Natural killer cell (primary cell): ENCODE data around the gene LMOD1. TPM values are rescaled to one million over a fixed set of nuclear protein-coding genes. Genes with fewer than 3 reads are reported as not detected.

Source experiments
- ATAC-seq, 3 donors: fragments of 150-1000 bp in 2 of 3; fragments of 200-7000 bp in 1 of 3; cut with Tn5 transposase; 1 replicate in 1 of 3; 2 replicates in 2 of 3; pipeline ENCODE4 v1.10.0; 2021; ENCODE audit warnings: mild to moderate bottlenecking in 2 of 3, moderate library complexity in 2 of 3
- DNase-seq, 2 donors: peaks; one replicate each; pipeline versions ENCODE4 v3.0.0 to v3.0.0-alpha.2; 2013 to 2021; ENCODE audit warnings: mixed read lengths in 1 of 2
- H3K27ac ChIP-seq: one replicate; pipeline ENCODE4 v1.5.1; 2013; ENCODE audit warnings: mild to moderate bottlenecking, low read length
- H3K27me3 ChIP-seq: one replicate; pipeline ENCODE4 v1.6.1; 2013; ENCODE audit warnings: low read length; ENCODE audit not compliant: control insufficient read depth, insufficient read depth
- H3K36me3 ChIP-seq: one replicate; pipeline ENCODE4 v1.6.1; 2013; ENCODE audit warnings: low read length; ENCODE audit not compliant: control insufficient read depth, insufficient read depth
- H3K4me1 ChIP-seq: one replicate; pipeline ENCODE4 v1.6.1; 2013; ENCODE audit warnings: low read length; ENCODE audit not compliant: control insufficient read depth, insufficient read depth
- H3K4me3 ChIP-seq: one replicate; pipeline ENCODE4 v1.5.1; 2013; ENCODE audit warnings: low read length
- H3K9me3 ChIP-seq: one replicate; pipeline ENCODE4 v1.6.1; 2013; ENCODE audit warnings: low read length; ENCODE audit not compliant: control insufficient read depth, insufficient read depth
- H3K27ac Mint-ChIP-seq, 2 donors: one replicate each; pipeline ENCODE4 v1.8.0; 2022; ENCODE audit warnings: mild to moderate bottlenecking in 2 of 2, mixed read lengths in 2 of 2, moderate library complexity in 1 of 2
- H3K27me3 Mint-ChIP-seq, 2 donors: one replicate each; pipeline ENCODE4 v1.8.0; 2022; ENCODE audit warnings: low read depth in 2 of 2, mixed read lengths in 2 of 2
- H3K36me3 Mint-ChIP-seq: one replicate; pipeline ENCODE4 v1.8.0; 2022; ENCODE audit warnings: mixed read lengths
- H3K4me1 Mint-ChIP-seq, 2 donors: one replicate each; pipeline ENCODE4 v1.8.0; 2022; ENCODE audit warnings: mixed read lengths in 2 of 2
- H3K4me3 Mint-ChIP-seq: one replicate; pipeline ENCODE4 v1.8.0; 2022; ENCODE audit warnings: mild to moderate bottlenecking, moderate library complexity, mixed read lengths
- H3K9me3 Mint-ChIP-seq, 2 donors: one replicate each; pipeline ENCODE4 v1.8.0; 2022; ENCODE audit warnings: mixed read lengths in 2 of 2
- CTCF ChIP-seq: fragments of 200-600 bp; IDR thresholded peaks from one replicate; pipeline ENCODE4 v1.8.0; 2022; ENCODE audit warnings: antibody characterized with exemption
- WGBS: methylation state at CpG from one replicate; pipeline ENCODE4 v1.1.7; 2013; ENCODE audit warnings: missing lambda C conversion rate; ENCODE audit not compliant: insufficient coverage; 5-methylcytosine and 5-hydroxymethylcytosine counted together
- intact Hi-C: fragments of 100-400 bp; cut with micrococcal nuclease; formaldehyde crosslinking; loops from one replicate; pipeline ENCODE4 v1.14.2; 2022
- total RNA-seq, 4 donors: library from RNA; stranded (reverse); fragments of 120-200 nt in 1 of 4; gene quantifications; one replicate each; pipeline versions ENCODE4 v1.2.3 to v1.2.4, GENCODE V29; 2013 to 2022

The LMOD1 gene
- total RNA-seq, 3 donors from 2014 or later (not counting 1 experiment from before 2014, with no cell fraction given), result not detected

- H3K36me3 Mint-ChIP-seq, result no peaks in the 10 kb centered on the region
- H3K27ac Mint-ChIP-seq, result no peak overlapping the region
- H3K27me3 Mint-ChIP-seq, result peaks cover 0 to 8% of the 10 kb centered on the region in 2 donors
- 94% methylated on average over 5 of the region's 5 CpGs for WGBS
- H3K9me3 Mint-ChIP-seq, result no peaks in the 10 kb centered on the region
- no peaks in the 10 kb centered on the region for H3K36me3 ChIP-seq
- no peaks in the 10 kb centered on the region for H3K4me1 Mint-ChIP-seq
- no peaks in the 10 kb centered on the region for H3K4me1 ChIP-seq
- ATAC-seq, result no peak
- intact Hi-C loops, result no loop called here
- H3K27me3 ChIP-seq, result no peaks in the 10 kb centered on the region
- no peak overlapping the region for H3K4me3 Mint-ChIP-seq
- no peaks in the 10 kb centered on the region for H3K9me3 ChIP-seq
- no peak overlapping the region for H3K4me3 ChIP-seq
- TF ChIP-seq CTCF, result no peak
- DNase-seq, result no peak
- no peak overlapping the region for H3K27ac ChIP-seq
These were observed 33.5 kb downstream of the LMOD1 start for GRCh38 chr1:201912832-201913231.

DNA sequence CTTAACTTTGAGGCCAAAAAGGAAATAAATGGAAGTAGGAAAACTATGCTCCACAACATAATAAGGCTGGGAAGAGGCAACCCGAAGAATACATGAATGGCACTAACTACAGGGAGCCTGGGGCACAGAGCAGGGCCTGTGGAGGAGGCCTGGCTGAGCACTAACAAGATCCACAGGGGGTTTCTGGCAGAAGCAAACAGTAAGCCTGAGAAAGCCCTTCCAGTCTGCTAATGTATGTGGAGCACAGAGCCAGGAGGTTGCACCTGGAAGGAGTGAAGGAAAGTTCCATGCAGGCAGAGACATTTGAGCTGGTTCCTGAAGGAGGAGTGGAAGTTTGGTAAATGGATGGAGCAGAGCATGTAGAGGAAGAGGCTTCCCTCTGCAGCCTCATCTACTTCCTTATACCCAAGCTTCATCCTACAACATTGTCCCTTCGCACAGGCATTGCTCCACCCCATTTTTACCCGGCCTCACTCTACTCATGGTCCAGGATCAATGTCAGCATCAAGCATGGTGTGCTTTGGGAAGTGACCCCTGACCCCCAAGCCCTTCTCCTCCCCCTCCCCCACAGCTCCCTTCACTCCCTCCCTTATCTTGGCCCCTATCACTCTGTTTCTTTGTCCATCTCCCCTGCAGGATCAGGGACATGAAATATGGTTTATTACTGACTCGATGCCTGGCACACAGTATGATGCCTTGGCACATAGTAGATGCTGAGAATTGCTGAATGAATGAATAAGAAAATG lies 34.3 kb downstream of the LMOD1 start:
- Histone ChIP-seq H3K4me1 (no peaks in the 10 kb centered on the region), H3K36me3 (no peaks in the 10 kb centered on the region), H3K9me3 (no peaks in the 10 kb centered on the region), H3K27ac (no peak overlapping the region), H3K27me3 (no peaks in the 10 kb centered on the region), H3K4me3 (no peak overlapping the region)
- H3K36me3 Mint-ChIP-seq, result no peaks in the 10 kb centered on the region
- intact Hi-C loops, result no loop called here
- H3K4me1 Mint-ChIP-seq, result no peaks in the 10 kb centered on the region
- H3K27ac Mint-ChIP-seq, result no peak overlapping the region
- H3K9me3 Mint-ChIP-seq, result no peaks in the 10 kb centered on the region
- DNase-seq, result no peak
- 61% methylated on average over 4 of the region's 4 CpGs for WGBS
- no peak for ATAC-seq
- peaks cover 0 to 8% of the 10 kb centered on the region in 2 donors for H3K27me3 Mint-ChIP-seq
- H3K4me3 Mint-ChIP-seq, result no peak overlapping the region
- TF ChIP-seq CTCF, result no peak

DNA sequence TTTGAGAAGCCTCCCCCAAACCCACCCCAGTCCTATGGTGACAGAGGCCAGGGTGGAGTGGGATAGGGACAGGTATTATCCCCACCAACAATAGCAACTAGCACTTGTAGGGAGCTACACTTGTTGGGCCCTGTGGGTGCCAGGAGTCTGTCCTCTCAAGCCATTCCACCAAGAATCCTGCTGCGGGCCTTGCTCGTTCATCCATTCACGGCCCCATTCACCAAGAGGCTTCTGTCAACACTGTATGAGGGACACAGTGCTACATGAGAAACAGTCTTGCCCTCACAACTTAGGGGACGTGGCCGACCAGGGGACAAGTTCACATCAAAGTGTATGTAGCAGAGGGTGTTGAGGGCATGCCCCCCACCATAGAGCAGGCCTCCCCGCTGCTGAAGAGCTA lies 38.7 kb downstream of the LMOD1 start:
- Mint-ChIP-seq H3K36me3 (no peaks in the 10 kb centered on the region), H3K4me3 (no peak overlapping the region), H3K9me3 (no peaks in the 10 kb centered on the region), H3K4me1 (peaks cover 0 to 4% of the 10 kb centered on the region in 2 donors), H3K27ac (no peak overlapping the region), H3K27me3 (peaks cover 0 to 2% of the 10 kb centered on the region in 2 donors)
- Histone ChIP-seq H3K4me1 (peaks cover 7% of the 10 kb centered on the region), H3K27me3 (no peaks in the 10 kb centered on the region), H3K9me3 (no peaks in the 10 kb centered on the region), H3K4me3 (no peak overlapping the region), H3K27ac (no peak overlapping the region), H3K36me3 (no peaks in the 10 kb centered on the region)
- no peak for TF ChIP-seq CTCF
- ATAC-seq, result no peak
- intact Hi-C loops, result no loop called here
- WGBS, result 95% methylated on average over 6 of the region's 6 CpGs
- DNase-seq, result no peak

- Mint-ChIP-seq H3K4me3 (no peak overlapping the region), H3K9me3 (no peaks in the 10 kb centered on the region), H3K27ac (no peak overlapping the region), H3K4me1 (peaks cover 0 to 4% of the 10 kb centered on the region in 2 donors), H3K27me3 (peaks cover 0 to 2% of the 10 kb centered on the region in 2 donors), H3K36me3 (no peaks in the 10 kb centered on the region)
- H3K27me3 ChIP-seq, result no peaks in the 10 kb centered on the region
- DNase-seq (no peak), ATAC-seq (no peak)
- H3K36me3 ChIP-seq, result no peaks in the 10 kb centered on the region
- no peaks in the 10 kb centered on the region for H3K9me3 ChIP-seq
- TF ChIP-seq CTCF, result no peak
- WGBS, result 90% methylated on average over 3 of the region's 3 CpGs
- H3K4me3 ChIP-seq, result no peak overlapping the region
- H3K27ac ChIP-seq, result no peak overlapping the region
- intact Hi-C loops, result no loop called here
- peaks cover 7% of the 10 kb centered on the region for H3K4me1 ChIP-seq
These were observed 40.0 kb downstream of the LMOD1 start for GRCh38 chr1:201906336-201906735.
